ENCODE measurements around the gene BTRC.
"Not testable (repeated sequence)": the region's sequence is repeated elsewhere in the genome, so short reads cannot be mapped to it uniquely, and the experiment has no call there.

BTRC gene

GRCh38 chr10:101388676-101389276, 34.8 kb downstream of the BTRC start:
- no peaks in the 10 kb centered on the region for H3K27me3 Mint-ChIP-seq
- no peak overlapping the region for H3K4me3 Mint-ChIP-seq
- H3K4me1 Mint-ChIP-seq (ENCODE audit: low read depth), result peaks cover 17% of the 10 kb centered on the region
- no peak overlapping the region for H3K27ac Mint-ChIP-seq
- no peak for DNase-seq
- no peaks in the 10 kb centered on the region for H3K9me3 Mint-ChIP-seq
- peaks cover 4% of the 10 kb centered on the region for H3K36me3 Mint-ChIP-seq (ENCODE audit: low read depth)

GRCh38 chr10:101389532-101389931, 35.6 kb downstream of the BTRC start:
- H3K4me3 Mint-ChIP-seq; H3K27me3 Mint-ChIP-seq; DNase-seq; H3K27ac Mint-ChIP-seq; H3K36me3 Mint-ChIP-seq (ENCODE audit: low read depth); H3K9me3 Mint-ChIP-seq: not testable (repeated sequence)
- H3K4me1 Mint-ChIP-seq (ENCODE audit: low read depth), result peaks cover 12% of the 10 kb centered on the region

- Mint-ChIP-seq H3K9me3 (no peaks in the 10 kb centered on the region), H3K4me3 (no peak overlapping the region), H3K27me3 (no peaks in the 10 kb centered on the region), H3K36me3 (ENCODE audit: low read depth) (peaks cover 4% of the 10 kb centered on the region), H3K4me1 (ENCODE audit: low read depth) (peaks cover 15% of the 10 kb centered on the region), H3K27ac (no peak overlapping the region)
- DNase-seq, result no peak
Observed at GRCh38 chr10:101389986-101390531, 36.1 kb downstream of the BTRC start.

- Mint-ChIP-seq H3K9me3 (no peaks in the 10 kb centered on the region), H3K27me3 (no peaks in the 10 kb centered on the region), H3K27ac (no peak overlapping the region), H3K4me1 (ENCODE audit: low read depth) (peaks cover 23% of the 10 kb centered on the region), H3K4me3 (no peak overlapping the region), H3K36me3 (ENCODE audit: low read depth) (peaks cover 6% of the 10 kb centered on the region)
- DNase-seq, result no peak
Observed at GRCh38 chr10:101393378-101393777, 39.4 kb downstream of the BTRC start.

- no peak overlapping the region for H3K27ac Mint-ChIP-seq
- no peaks in the 10 kb centered on the region for H3K27me3 Mint-ChIP-seq
- no peaks in the 10 kb centered on the region for H3K9me3 Mint-ChIP-seq
- peaks cover 28% of the 10 kb centered on the region for H3K4me1 Mint-ChIP-seq (ENCODE audit: low read depth)
- no peak for DNase-seq
- H3K4me3 Mint-ChIP-seq, result no peak overlapping the region
- peaks cover 6% of the 10 kb centered on the region for H3K36me3 Mint-ChIP-seq (ENCODE audit: low read depth)
Observed at GRCh38 chr10:101394524-101395133, 40.7 kb downstream of the BTRC start.

GRCh38 chr10:101397140-101397539, 43.2 kb downstream of the BTRC start:
- Mint-ChIP-seq H3K4me3 (no peak overlapping the region), H3K27me3 (no peaks in the 10 kb centered on the region), H3K4me1 (ENCODE audit: low read depth) (peaks cover 29% of the 10 kb centered on the region), H3K36me3 (ENCODE audit: low read depth) (peaks cover 6% of the 10 kb centered on the region), H3K9me3 (no peaks in the 10 kb centered on the region), H3K27ac (no peak overlapping the region)
- DNase-seq, result no peak

- Mint-ChIP-seq H3K9me3 (no peaks in the 10 kb centered on the region), H3K4me3 (no peak overlapping the region), H3K27me3 (no peaks in the 10 kb centered on the region), H3K4me1 (ENCODE audit: low read depth) (peaks cover 24% of the 10 kb centered on the region), H3K27ac (no peak overlapping the region), H3K36me3 (ENCODE audit: low read depth) (peaks cover 2% of the 10 kb centered on the region)
- DNase-seq, result no peak
Observed at GRCh38 chr10:101400585-101400984, 46.6 kb downstream of the BTRC start.

- peaks cover 10% of the 10 kb centered on the region for H3K4me1 Mint-ChIP-seq (ENCODE audit: low read depth)
- no peak overlapping the region for H3K4me3 Mint-ChIP-seq
- no peak overlapping the region for H3K27ac Mint-ChIP-seq
- no peaks in the 10 kb centered on the region for H3K27me3 Mint-ChIP-seq
- no peaks in the 10 kb centered on the region for H3K9me3 Mint-ChIP-seq
- peaks cover 3% of the 10 kb centered on the region for H3K36me3 Mint-ChIP-seq (ENCODE audit: low read depth)
- DNase-seq, result no peak
Observed at GRCh38 chr10:101402711-101403110, 48.7 kb downstream of the BTRC start.

- Mint-ChIP-seq H3K9me3 (no peaks in the 10 kb centered on the region), H3K27me3 (no peaks in the 10 kb centered on the region), H3K4me3 (no peak overlapping the region), H3K4me1 (ENCODE audit: low read depth) (peaks cover 6% of the 10 kb centered on the region), H3K27ac (no peak overlapping the region), H3K36me3 (ENCODE audit: low read depth) (peaks cover 2% of the 10 kb centered on the region)
- no peak for DNase-seq
Observed at GRCh38 chr10:101403161-101403560, 49.2 kb downstream of the BTRC start.

- no peak overlapping the region for H3K4me3 Mint-ChIP-seq
Observed at GRCh38 chr10:101405001-101405400, 51.0 kb downstream of the BTRC start.

GRCh38 chr10:101411598-101411997, 57.6 kb downstream of the BTRC start:
- no peak overlapping the region for H3K27ac Mint-ChIP-seq
- H3K27me3 Mint-ChIP-seq, result no peaks in the 10 kb centered on the region
- H3K9me3 Mint-ChIP-seq, result peaks cover 10% of the 10 kb centered on the region
- H3K4me3 Mint-ChIP-seq, result no peak overlapping the region
- DNase-seq, result no peak
- peaks cover 38% of the 10 kb centered on the region for H3K36me3 Mint-ChIP-seq (ENCODE audit: low read depth)
- H3K4me1 Mint-ChIP-seq (ENCODE audit: low read depth), result peaks cover 15% of the 10 kb centered on the region

More at GRCh38 chr10:101405001-101405400, 51.0 kb downstream of the BTRC start:
- Mint-ChIP-seq H3K4me1 (ENCODE audit: low read depth) (peaks cover 1% of the 10 kb centered on the region), H3K9me3 (no peaks in the 10 kb centered on the region), H3K27ac (no peak overlapping the region), H3K27me3 (no peaks in the 10 kb centered on the region), H3K36me3 (ENCODE audit: low read depth) (peaks cover 18% of the 10 kb centered on the region)
- DNase-seq, result no peak

- Mint-ChIP-seq H3K4me3 (no peak overlapping the region), H3K27ac (no peak overlapping the region), H3K27me3 (no peaks in the 10 kb centered on the region), H3K9me3 (peaks cover 10% of the 10 kb centered on the region), H3K4me1 (ENCODE audit: low read depth) (peaks cover 15% of the 10 kb centered on the region), H3K36me3 (ENCODE audit: low read depth) (peaks cover 30% of the 10 kb centered on the region)
- no peak for DNase-seq
Observed at GRCh38 chr10:101414034-101414433, 60.1 kb downstream of the BTRC start.

GRCh38 chr10:101415884-101416283, 61.9 kb downstream of the BTRC start:
- Mint-ChIP-seq H3K27ac (no peak overlapping the region), H3K36me3 (ENCODE audit: low read depth) (peaks cover 14% of the 10 kb centered on the region), H3K27me3 (no peaks in the 10 kb centered on the region), H3K4me3 (no peak overlapping the region), H3K4me1 (ENCODE audit: low read depth) (peaks cover 15% of the 10 kb centered on the region), H3K9me3 (peaks cover 10% of the 10 kb centered on the region)
- DNase-seq, result no peak

GRCh38 chr10:101421967-101422366, 68.0 kb downstream of the BTRC start:
- not testable (repeated sequence) for DNase-seq, H3K27ac Mint-ChIP-seq

GRCh38 chr10:101425535-101425934, 71.6 kb downstream of the BTRC start:
- Mint-ChIP-seq H3K4me3 (no peak overlapping the region), H3K36me3 (ENCODE audit: low read depth) (no peaks in the 10 kb centered on the region), H3K4me1 (ENCODE audit: low read depth) (peaks cover 8% of the 10 kb centered on the region), H3K27ac (no peak overlapping the region), H3K27me3 (no peaks in the 10 kb centered on the region), H3K9me3 (no peaks in the 10 kb centered on the region)
- DNase-seq, result no peak

More at GRCh38 chr10:101421967-101422366, 68.0 kb downstream of the BTRC start:
- not testable (repeated sequence) for H3K9me3 Mint-ChIP-seq; H3K36me3 Mint-ChIP-seq (ENCODE audit: low read depth); H3K4me3 Mint-ChIP-seq; H3K27me3 Mint-ChIP-seq; H3K4me1 Mint-ChIP-seq (ENCODE audit: low read depth)
